Esophagus muscularis mucosa (tissue), 4 donors: ENCODE measurements around the gene NEO1. TPM values are rescaled to one million over a fixed set of nuclear protein-coding genes. Genes with fewer than 3 reads are reported as not detected.
A peak's percentile ranks its signal among the peaks of the same experiment; 100 is the strongest.

ENCODE experiments used
- DNase-seq: peaks from one replicate; pipeline ENCODE4 v3.0.0-alpha.2; 2017; ENCODE audit errors: extremely low spot score
- H3K27ac ChIP-seq, 4 donors: fragments of 200-600 bp; sonication (generic); replicated peaks in 1 of 4; 1 replicate in 3 of 4; 2 replicates in 1 of 4; pipeline ENCODE4 v1.5.1; 2016 to 2019; ENCODE audit warnings: mild to moderate bottlenecking in 1 of 4
- H3K27me3 ChIP-seq, 4 donors: fragments of 200-600 bp; sonication (generic); one replicate each; pipeline versions ENCODE4 v1.5.1 to v1.6.0; 2016 to 2019
- H3K36me3 ChIP-seq, 4 donors: fragments of 200-600 bp; sonication (generic); one replicate each; pipeline ENCODE4 v1.5.1; 2016 to 2019
- H3K4me1 ChIP-seq, 4 donors: fragments of 200-600 bp; sonication (generic); one replicate each; pipeline ENCODE4 v1.5.1; 2016 to 2019
- H3K4me3 ChIP-seq, 4 donors: fragments of 200-600 bp; sonication (generic); 1 replicate in 2 of 4; 2 replicates in 2 of 4; pipeline ENCODE4 v1.5.1; 2016 to 2019; ENCODE audit warnings: mild to moderate bottlenecking in 4 of 4, moderate library complexity in 1 of 4
- H3K9me3 ChIP-seq, 4 donors: fragments of 200-600 bp; sonication (generic); 1 replicate in 3 of 4; 2 replicates in 1 of 4; pipeline ENCODE4 v1.5.1; 2016 to 2019
- CTCF ChIP-seq, 3 experiments: fragments of 200-600 bp in 2 of 3; fragments of 450-650 bp in 1 of 3; sonication (generic) in 2 of 3; IDR thresholded peaks; one replicate each; pipeline ENCODE4 v1.5.1; 2017 to 2019; ENCODE audit warnings: antibody characterized with exemption in 3 of 3, mild to moderate bottlenecking in 2 of 3, moderate library complexity in 1 of 3
- EP300 ChIP-seq: sonication (generic); formaldehyde crosslinking; IDR thresholded peaks from one replicate; pipeline ENCODE4 v1.6.1; 2017; ENCODE audit warnings: antibody characterized with exemption
- POLR2A ChIP-seq: fragments of 450-650 bp; IDR thresholded peaks from one replicate; pipeline ENCODE4 v1.6.1; 2017; ENCODE audit warnings: antibody characterized with exemption, moderate library complexity, mild to moderate bottlenecking, low read depth
- POLR2AphosphoS5 ChIP-seq, 2 donors: sonication (generic); formaldehyde crosslinking; IDR thresholded peaks; one replicate each; pipeline ENCODE4 v1.6.1; 2017; ENCODE audit warnings: antibody characterized with exemption in 2 of 2
- WGBS: methylation state at CpG from one replicate; pipeline ENCODE4 v1.1.5; 2018; 5-methylcytosine and 5-hydroxymethylcytosine counted together
- intact Hi-C: fragments of 100-400 bp; cut with DNase I; formaldehyde crosslinking; loops from one replicate; pipeline ENCODE4 v1.15.1; 2023
- total RNA-seq, 4 donors: library from RNA; depleted of rRNA; stranded (reverse); fragments of >200 nt; gene quantifications; one replicate each; pipeline versions ENCODE4 v1.1.0 to v1.2.1, GENCODE V29; 2016

Gene NEO1
- total RNA-seq, 4 donors from 2014 or later, result 38.2 to 61.2 (median 53.5) TPM

GRCh38 chr15:73078291-73078690 lies 26.0 kb downstream of the NEO1 start:
- intact Hi-C loops, result loop anchor here (2.0 kb wide), 1 partner anchor 25 kb away; the partner anchor contains the start of gene NEO1
- H3K4me3 ChIP-seq, result no peak overlapping the region
- no peaks in the 10 kb centered on the region for H3K9me3 ChIP-seq
- no peak for DNase-seq
- WGBS, result 63% methylated on average over 4 of the region's 4 CpGs
- H3K4me1 ChIP-seq, result peaks cover 8 to 73% (median 72%) of the 10 kb centered on the region in 4 donors
- TF ChIP-seq EP300 (no peak), POLR2A (no peak), CTCF (IDR thresholded peaks at IDR 0.05) (no peak), POLR2AphosphoS5 (IDR thresholded peaks at IDR 0.05) (no peak)
- H3K27me3 ChIP-seq, result no peaks in the 10 kb centered on the region
- H3K27ac ChIP-seq, result peak overlapping the region in 2 of 4 donors; percentile 6 to 52
- no peaks in the 10 kb centered on the region for H3K36me3 ChIP-seq

GRCh38 chr15:73078722-73079121 lies 26.5 kb downstream of the NEO1 start:
- H3K27ac ChIP-seq, result peak overlapping the region in 2 of 4 donors; percentile 6 to 52
- intact Hi-C loops, result loop anchor here (2.0 kb wide), 1 partner anchor 26 kb away; the partner anchor contains the start of gene NEO1
- no peak for TF ChIP-seq POLR2A
- no peak for TF ChIP-seq POLR2AphosphoS5 (IDR thresholded peaks at IDR 0.05)
- TF ChIP-seq EP300, result no peak
- TF ChIP-seq CTCF (IDR thresholded peaks at IDR 0.05), result no peak
- H3K4me3 ChIP-seq, result no peak overlapping the region
- WGBS, result 69% methylated on average over 2 of the region's 2 CpGs
- peaks cover 8 to 73% (median 72%) of the 10 kb centered on the region in 4 donors for H3K4me1 ChIP-seq
- H3K27me3 ChIP-seq, result no peaks in the 10 kb centered on the region
- DNase-seq, result no peak
- H3K9me3 ChIP-seq, result no peaks in the 10 kb centered on the region
- H3K36me3 ChIP-seq, result no peaks in the 10 kb centered on the region

GRCh38 chr15:73079565-73079964 lies 27.3 kb downstream of the NEO1 start:
- DNase-seq, result no peak
- TF ChIP-seq CTCF (IDR thresholded peaks at IDR 0.05) (no peak), POLR2AphosphoS5 (IDR thresholded peaks at IDR 0.05) (no peak), EP300 (no peak), POLR2A (no peak)

GRCh38 chr15:73081321-73081958 lies 29.2 kb downstream of the NEO1 start:
- no peak for DNase-seq
- peak; percentile 61 to 84 (median 74) for TF ChIP-seq CTCF (IDR thresholded peaks at IDR 0.05)
- no peak for TF ChIP-seq POLR2A
- no peak for TF ChIP-seq EP300
- WGBS, result 30% methylated on average over 3 of the region's 3 CpGs
- intact Hi-C loops, result loop anchor here (2.0 to 5.0 kb wide), 2 partner anchors 285 to 299 kb away; partner anchors contain the start of gene ADPGK
- Histone ChIP-seq H3K4me1 (peaks cover 8 to 48% (median 47%) of the 10 kb centered on the region in 4 donors), H3K36me3 (no peaks in the 10 kb centered on the region), H3K9me3 (no peaks in the 10 kb centered on the region), H3K27ac (no peak overlapping the region), H3K4me3 (no peak overlapping the region), H3K27me3 (no peaks in the 10 kb centered on the region)

More at GRCh38 chr15:73079565-73079964, 27.3 kb downstream of the NEO1 start:
- 69% methylated on average over 3 of the region's 3 CpGs for WGBS
- intact Hi-C loops, result loop anchor here (2.0 kb wide), 1 partner anchor 27 kb away; the partner anchor contains the start of gene NEO1
- Histone ChIP-seq H3K27ac (no peak overlapping the region), H3K27me3 (no peaks in the 10 kb centered on the region), H3K9me3 (no peaks in the 10 kb centered on the region), H3K4me1 (peaks cover 8 to 67% (median 66%) of the 10 kb centered on the region in 4 donors), H3K4me3 (no peak overlapping the region), H3K36me3 (no peaks in the 10 kb centered on the region)
